Measurements from ENCODE around the gene IL1RL1. TPM values are rescaled to one million over a fixed set of nuclear protein-coding genes. Genes with fewer than 3 reads are reported as not detected.
"Not testable (repeated sequence)": the region's sequence is repeated elsewhere in the genome, so short reads cannot be mapped to it uniquely, and the experiment has no call there.

Gene IL1RL1
- polyA plus RNA-seq, 3 donors = 0.11 to 1.00 (median 0.42) TPM

DNA sequence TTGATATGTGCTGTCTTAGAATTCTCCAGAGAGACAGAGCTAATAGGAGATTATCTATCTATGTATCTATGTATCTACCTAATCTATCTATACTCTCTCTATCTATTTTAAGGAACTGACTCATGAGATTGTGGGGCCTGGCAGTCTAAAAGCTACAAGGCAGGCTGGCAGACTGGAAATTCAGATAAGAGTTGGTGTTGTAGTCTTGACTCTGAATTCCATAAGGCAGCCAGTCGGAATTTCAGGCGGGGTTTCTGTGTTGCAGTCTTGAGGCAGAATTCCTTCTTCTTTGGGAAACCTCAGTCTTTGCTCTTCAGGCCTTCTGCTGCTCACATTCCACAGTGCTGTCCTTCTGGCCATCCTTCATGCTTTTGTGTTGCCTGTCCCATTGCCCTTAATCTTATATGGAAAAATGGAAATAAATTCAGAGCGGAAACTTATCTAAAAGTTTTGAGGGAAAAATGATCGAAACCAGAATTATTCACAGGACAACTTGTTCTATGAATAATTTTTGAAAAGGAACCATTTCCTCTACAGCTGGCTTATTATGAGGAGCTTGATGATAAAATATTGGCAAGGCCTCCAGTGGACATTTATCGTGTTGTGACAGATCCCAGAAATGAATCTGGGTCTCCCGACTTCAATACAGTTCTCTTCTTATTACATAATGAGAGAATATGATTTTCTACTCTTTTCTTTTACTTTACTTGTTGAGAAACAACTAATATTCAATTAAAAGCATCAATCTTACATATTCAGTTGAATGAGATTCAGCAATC is 10.8 kb downstream of the IL1RL1 start:
- DNase-seq (ENCODE audit: extremely low read depth in 1 of 11, low read depth in 9 of 11, low spot score in 4 of 11) = no peak

- not testable (repeated sequence) for DNase-seq (ENCODE audit: extremely low read depth in 1 of 11, low read depth in 9 of 11, low spot score in 4 of 11)
Observed at GRCh38 chr2:102324914-102325313, 13.6 kb downstream of the IL1RL1 start.

- no peak for DNase-seq (ENCODE audit: extremely low read depth in 1 of 11, low read depth in 9 of 11, low spot score in 4 of 11)
Observed at GRCh38 chr2:102331311-102331980, 20.1 kb downstream of the IL1RL1 start.

GRCh38 chr2:102334486-102334885 is 23.1 kb downstream of the IL1RL1 start:
- no peak for DNase-seq (ENCODE audit: extremely low read depth in 1 of 11, low read depth in 9 of 11, low spot score in 4 of 11)

- peak in 1 of 11 donors; percentile 13 for DNase-seq (ENCODE audit: extremely low read depth in 1 of 11, low read depth in 9 of 11, low spot score in 4 of 11)
Observed at GRCh38 chr2:102335871-102336366, 24.6 kb downstream of the IL1RL1 start.

GRCh38 chr2:102336502-102336945 is 25.2 kb downstream of the IL1RL1 start:
- no peak for DNase-seq (ENCODE audit: extremely low read depth in 1 of 11, low read depth in 9 of 11, low spot score in 4 of 11)

- DNase-seq (ENCODE audit: extremely low read depth in 1 of 11, low read depth in 9 of 11, low spot score in 4 of 11) = no peak
Observed at GRCh38 chr2:102337012-102337411, 25.6 kb downstream of the IL1RL1 start.

DNA sequence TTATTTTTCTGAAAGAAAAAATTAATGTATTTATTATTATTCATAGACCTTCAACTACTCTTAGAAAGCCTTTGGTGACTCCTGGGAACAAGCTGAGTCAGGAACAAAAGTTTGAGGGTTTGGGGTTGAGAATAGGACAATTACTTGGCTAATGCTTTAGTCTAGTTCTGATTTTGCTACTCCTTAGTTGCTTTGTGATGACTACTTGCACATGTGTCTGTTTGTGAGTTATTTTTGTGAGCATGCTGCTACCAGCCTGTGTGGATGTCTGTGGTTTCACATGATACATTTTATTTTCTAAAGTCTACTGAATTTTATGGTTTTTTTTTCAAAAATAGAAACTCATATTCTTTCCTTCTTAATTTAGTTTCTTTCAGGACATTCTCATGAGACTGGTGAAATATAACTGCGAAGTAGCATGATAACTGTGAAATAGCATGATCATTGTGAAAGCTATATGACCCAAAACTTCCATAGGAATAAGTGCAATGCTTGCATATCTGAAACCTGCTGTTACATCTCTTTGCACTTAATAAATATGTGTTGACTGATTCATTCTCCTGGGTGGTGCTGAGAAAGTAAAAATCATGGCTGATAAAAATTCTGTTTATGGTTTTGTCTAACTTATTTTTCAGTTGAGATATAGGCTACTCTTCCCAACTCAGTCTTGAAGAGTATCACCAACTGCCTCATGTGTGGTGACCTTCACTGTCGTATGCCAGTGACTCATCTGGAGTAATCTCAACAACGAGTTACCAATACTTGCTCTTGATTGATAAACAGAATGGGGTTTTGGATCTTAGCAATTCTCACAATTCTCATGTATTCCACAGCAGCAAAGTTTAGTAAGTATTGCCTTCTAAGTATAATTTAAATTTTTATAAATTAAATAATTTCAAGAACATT is 26.4 kb downstream of the IL1RL1 start:
- DNase-seq (ENCODE audit: extremely low read depth in 1 of 11, low read depth in 9 of 11, low spot score in 4 of 11) = no peak

- no peak for DNase-seq (ENCODE audit: extremely low read depth in 1 of 11, low read depth in 9 of 11, low spot score in 4 of 11)
Observed at GRCh38 chr2:102340778-102341177, 29.4 kb downstream of the IL1RL1 start.

DNA sequence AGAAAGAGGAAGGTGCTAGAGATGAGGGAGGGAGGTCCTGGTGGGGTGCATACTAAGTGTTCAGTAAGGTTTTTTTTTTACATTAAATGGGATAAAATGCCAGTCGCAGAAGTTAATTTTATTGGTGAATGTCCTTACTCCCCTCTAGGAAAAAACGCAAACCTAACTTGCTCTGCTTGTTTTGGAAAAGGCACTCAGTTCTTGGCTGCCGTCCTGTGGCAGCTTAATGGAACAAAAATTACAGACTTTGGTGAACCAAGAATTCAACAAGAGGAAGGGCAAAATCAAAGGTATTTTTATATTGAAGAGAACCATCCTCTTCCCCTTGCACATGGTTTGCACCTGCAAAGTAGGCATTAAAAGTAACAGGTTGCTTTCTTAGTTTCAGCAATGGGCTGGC is 31.5 kb downstream of the IL1RL1 start:
- DNase-seq (ENCODE audit: extremely low read depth in 1 of 11, low read depth in 9 of 11, low spot score in 4 of 11) = no peak

DNA sequence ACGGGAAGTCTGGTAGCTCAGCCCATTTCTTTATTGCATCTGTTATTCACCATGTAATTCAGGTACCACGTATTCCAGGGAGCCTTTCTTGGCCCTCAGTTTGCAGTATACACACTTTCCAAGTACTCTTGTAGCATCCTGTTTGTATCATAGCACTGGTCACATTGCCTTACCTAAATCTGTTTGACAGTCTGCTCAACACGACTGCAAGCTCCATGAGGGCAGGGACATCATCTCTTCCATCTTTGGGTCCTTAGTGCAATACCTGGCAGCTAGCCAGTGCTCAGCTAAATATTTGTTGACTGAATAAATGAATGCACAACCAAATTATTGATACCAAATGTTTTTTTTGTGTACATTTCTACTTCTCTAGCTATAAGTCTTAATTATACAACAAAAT is 33.0 kb downstream of the IL1RL1 start:
- DNase-seq (ENCODE audit: extremely low read depth in 1 of 11, low read depth in 9 of 11, low spot score in 4 of 11) = no peak

- no peak for DNase-seq (ENCODE audit: extremely low read depth in 1 of 11, low read depth in 9 of 11, low spot score in 4 of 11)
Observed at GRCh38 chr2:102345329-102345920, 34.1 kb downstream of the IL1RL1 start.

DNA sequence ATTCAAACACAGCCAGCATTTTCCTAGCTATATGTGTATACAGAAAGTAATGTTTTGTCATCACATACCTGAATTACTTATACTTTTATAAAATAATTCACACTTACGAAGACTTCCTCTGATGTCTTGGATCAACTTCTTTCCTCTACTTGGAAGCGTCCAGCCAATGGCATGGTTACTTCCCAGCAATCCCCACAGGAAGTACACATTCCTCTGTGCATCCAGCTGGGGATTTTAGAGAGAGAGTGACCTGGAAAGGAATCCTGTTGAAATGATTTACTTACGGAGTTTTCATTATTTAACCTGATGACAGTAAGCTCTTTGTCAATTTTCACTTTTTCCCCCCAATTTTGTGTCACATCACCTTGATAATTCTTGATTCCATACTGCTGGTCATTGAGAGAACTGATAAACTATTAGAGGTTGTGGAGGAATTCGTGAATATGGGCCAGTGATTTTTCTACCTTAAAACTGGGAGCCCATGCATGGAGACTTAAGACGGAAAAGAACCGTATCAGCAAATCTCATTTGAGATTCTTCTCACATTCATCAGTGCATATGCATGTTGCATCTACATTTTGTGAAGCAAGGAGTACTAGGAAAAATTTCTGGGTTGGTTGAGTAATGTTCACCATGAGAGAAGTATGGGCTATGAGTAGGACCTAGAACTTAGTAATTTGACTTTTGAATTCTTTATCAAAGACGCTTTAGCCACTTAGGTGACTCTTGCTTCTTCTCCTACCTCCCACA is 35.2 kb downstream of the IL1RL1 start:
- DNase-seq (ENCODE audit: extremely low read depth in 1 of 11, low read depth in 9 of 11, low spot score in 4 of 11) = no peak

DNA sequence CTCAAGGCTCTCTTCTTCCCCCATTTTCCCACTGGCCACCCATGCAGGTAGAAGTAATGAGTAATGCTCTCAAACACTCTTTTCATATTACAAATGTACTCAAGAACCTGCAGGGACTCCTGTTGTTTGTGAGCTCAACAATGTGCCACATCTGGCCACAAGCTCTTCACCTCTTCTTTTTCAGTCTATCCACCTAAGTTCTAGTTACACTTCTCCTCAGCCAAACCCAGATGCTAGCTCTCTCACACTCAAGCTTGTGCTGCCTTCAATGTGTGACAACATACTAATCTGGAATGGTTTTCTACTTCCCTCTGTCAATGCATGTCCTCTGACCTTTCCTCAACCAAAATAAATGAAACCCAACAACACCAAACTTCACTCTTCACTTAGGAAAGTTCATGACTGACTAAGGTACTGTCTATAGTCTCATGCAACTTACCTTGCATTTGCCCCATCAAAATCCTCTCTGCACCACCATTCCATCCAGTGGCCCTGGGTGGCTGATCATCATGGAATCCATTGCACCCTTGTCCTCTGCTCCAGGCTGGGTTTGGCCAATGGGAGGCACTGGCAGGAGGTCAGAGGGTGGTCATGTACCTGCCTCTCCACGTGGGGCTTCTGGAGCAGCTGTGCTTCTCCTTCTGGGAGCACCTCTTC is 38.9 kb downstream of the IL1RL1 start:
- DNase-seq (ENCODE audit: extremely low read depth in 1 of 11, low read depth in 9 of 11, low spot score in 4 of 11) = no peak

GRCh38 chr2:102355526-102356380 is 44.4 kb downstream of the IL1RL1 start, which contains the start of gene IL18R1:
TSS of gene IL18R1 (plus strand) at chr2:102355796. CDS start at chr2:102362661, 6,865 bp downstream.
- peak; percentile 35 to 71 (median 62) for DNase-seq (ENCODE audit: extremely low read depth in 1 of 11, low read depth in 9 of 11, low spot score in 4 of 11)

DNA sequence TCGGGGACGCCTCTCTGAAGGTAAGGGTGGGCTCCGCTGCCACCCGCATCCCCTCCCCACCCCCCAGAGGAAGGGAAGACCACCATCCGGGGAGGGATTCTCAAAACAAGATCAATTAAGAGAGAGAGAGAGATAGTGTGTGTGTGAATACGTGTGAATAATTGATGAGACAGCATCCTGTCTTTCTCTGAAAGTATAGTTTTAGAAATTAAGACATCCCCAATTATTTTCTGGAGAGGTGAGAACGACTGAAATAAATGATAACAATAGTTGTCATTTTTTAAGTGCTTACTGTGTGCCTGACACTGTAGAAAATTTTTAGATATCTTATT is 45.0 kb downstream of the IL1RL1 start:
- DNase-seq (ENCODE audit: extremely low read depth in 1 of 11, low read depth in 9 of 11, low spot score in 4 of 11) = no peak

DNA sequence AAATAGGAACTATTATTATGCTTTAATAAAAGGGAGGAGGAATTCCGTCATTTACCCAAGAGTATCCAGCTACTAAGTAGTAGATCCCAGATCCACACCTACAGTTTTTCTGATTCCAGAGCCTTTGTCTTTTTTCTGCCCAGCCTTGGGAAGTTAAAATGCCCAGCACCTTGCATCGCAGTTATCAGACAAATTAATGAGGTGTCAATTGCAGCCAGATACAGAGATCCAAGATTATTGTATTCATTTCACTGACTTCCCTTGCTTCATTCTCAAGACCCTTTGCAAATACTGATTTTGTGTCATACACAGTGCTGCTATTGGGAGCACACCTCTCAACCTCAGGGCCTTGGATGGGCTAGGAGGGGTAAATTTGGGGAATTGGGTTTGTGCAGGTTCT is 45.4 kb downstream of the IL1RL1 start:
- DNase-seq (ENCODE audit: extremely low read depth in 1 of 11, low read depth in 9 of 11, low spot score in 4 of 11) = no peak
